Measurements from ENCODE around the gene FRMD4B. TPM values are rescaled to one million over a fixed set of nuclear protein-coding genes. Genes with fewer than 3 reads are reported as not detected.

FRMD4B gene
- total RNA-seq, 6 donors from 2014 or later, result 48.0 to 136 (median 62.8) TPM

GRCh38 chr3:69216981-69217380 is 168.9 kb downstream of the FRMD4B start:
- TF ChIP-seq POLR2AphosphoS5 (IDR thresholded peaks at IDR 0.05), result no peak
- TF ChIP-seq CTCF (IDR thresholded peaks at IDR 0.05), result no peak
- no peak for TF ChIP-seq EP300 (IDR thresholded peaks at IDR 0.05)
- TF ChIP-seq POLR2A (IDR thresholded peaks at IDR 0.05), result no peak
- 48 to 53% methylated on average over 5 of the region's 5 CpGs for WGBS, 2 donors

GRCh38 chr3:69214241-69214640 is 171.6 kb downstream of the FRMD4B start:
- Histone ChIP-seq H3K36me3 (peaks cover 3 to 45% (median 17%) of the 10 kb centered on the region in 4 donors), H3K4me3 (no peak overlapping the region), H3K9me3 (no peaks in the 10 kb centered on the region), H3K4me1 (peaks cover 0 to 12% (median 4%) of the 10 kb centered on the region in 4 donors), H3K27ac (no peak overlapping the region), H3K27me3 (no peaks in the 10 kb centered on the region)
- TF ChIP-seq POLR2A (IDR thresholded peaks at IDR 0.05) (no peak), EP300 (IDR thresholded peaks at IDR 0.05) (no peak), POLR2AphosphoS5 (IDR thresholded peaks at IDR 0.05) (no peak), CTCF (IDR thresholded peaks at IDR 0.05) (no peak)
- no peak for DNase-seq
- no peak for ATAC-seq (ENCODE audit: low FRiP score in 2 of 2)
- 42 to 56% methylated on average over 3 of the region's 3 CpGs for WGBS, 2 donors

More at GRCh38 chr3:69216981-69217380, 168.9 kb downstream of the FRMD4B start:
- Histone ChIP-seq H3K36me3 (peaks cover 7 to 63% (median 24%) of the 10 kb centered on the region in 4 donors), H3K9me3 (no peaks in the 10 kb centered on the region), H3K27me3 (no peaks in the 10 kb centered on the region), H3K4me3 (no peak overlapping the region), H3K27ac (no peak overlapping the region), H3K4me1 (peaks cover 0 to 12% (median 4%) of the 10 kb centered on the region in 4 donors)
- no peak for ATAC-seq (ENCODE audit: low FRiP score in 2 of 2)
- DNase-seq, result no peak

- 43 to 50% methylated on average over 3 of the region's 3 CpGs for WGBS, 2 donors
- H3K27ac ChIP-seq, result peak overlapping the region in 3 of 4 donors; percentile 2 to 61 (median 28)
- H3K4me1 ChIP-seq, result peaks cover 0 to 12% (median 4%) of the 10 kb centered on the region in 4 donors
- no peak for TF ChIP-seq EP300 (IDR thresholded peaks at IDR 0.05)
- TF ChIP-seq POLR2AphosphoS5 (IDR thresholded peaks at IDR 0.05), result no peak
- no peak for TF ChIP-seq POLR2A (IDR thresholded peaks at IDR 0.05)
- no peak for TF ChIP-seq CTCF (IDR thresholded peaks at IDR 0.05)
- H3K27me3 ChIP-seq, result no peaks in the 10 kb centered on the region
- ATAC-seq (ENCODE audit: low FRiP score in 2 of 2) (peak in 1 of 2 donors; percentile 49), DNase-seq (no peak)
- H3K4me3 ChIP-seq, result no peak overlapping the region
- H3K36me3 ChIP-seq, result peaks cover 0 to 50% (median 14%) of the 10 kb centered on the region in 4 donors
- no peaks in the 10 kb centered on the region for H3K9me3 ChIP-seq
Measured at GRCh38 chr3:69212411-69213160, 173.3 kb downstream of the FRMD4B start.

- ATAC-seq (ENCODE audit: low FRiP score in 2 of 2), result no peak
- no peak for DNase-seq
- Histone ChIP-seq H3K9me3 (no peaks in the 10 kb centered on the region), H3K36me3 (peaks cover 0 to 39% (median 9%) of the 10 kb centered on the region in 4 donors), H3K4me1 (peaks cover 0 to 12% (median 4%) of the 10 kb centered on the region in 4 donors), H3K27me3 (no peaks in the 10 kb centered on the region), H3K27ac (no peak overlapping the region), H3K4me3 (no peak overlapping the region)
- TF ChIP-seq POLR2A (IDR thresholded peaks at IDR 0.05) (no peak), EP300 (IDR thresholded peaks at IDR 0.05) (no peak), CTCF (IDR thresholded peaks at IDR 0.05) (no peak), POLR2AphosphoS5 (IDR thresholded peaks at IDR 0.05) (no peak)
- WGBS, 2 donors, result 82 to 89% methylated on average over 5 of the region's 5 CpGs
Measured at GRCh38 chr3:69210068-69210730, 175.7 kb downstream of the FRMD4B start.

Data from upper lobe of left lung (tissue), 6 donors.